Stimulated activated CD4-positive, alpha-beta T cell treated with anti-CD3 and anti-CD28 coated beads, Interleukin-4, amount 100 ng/mL, for 48 hours (primary cell): ENCODE data around the gene LARGE1.
"Not testable (repeated sequence)": the region's sequence is repeated elsewhere in the genome, so short reads cannot be mapped to it uniquely, and the experiment has no call there.

ENCODE experiments used
- DNase-seq, 2 donors: peaks; one replicate each; pipeline ENCODE4 v3.0.0-alpha.2; 2020; ENCODE audit warnings: low read depth in 2 of 2

LARGE1 gene

DNA sequence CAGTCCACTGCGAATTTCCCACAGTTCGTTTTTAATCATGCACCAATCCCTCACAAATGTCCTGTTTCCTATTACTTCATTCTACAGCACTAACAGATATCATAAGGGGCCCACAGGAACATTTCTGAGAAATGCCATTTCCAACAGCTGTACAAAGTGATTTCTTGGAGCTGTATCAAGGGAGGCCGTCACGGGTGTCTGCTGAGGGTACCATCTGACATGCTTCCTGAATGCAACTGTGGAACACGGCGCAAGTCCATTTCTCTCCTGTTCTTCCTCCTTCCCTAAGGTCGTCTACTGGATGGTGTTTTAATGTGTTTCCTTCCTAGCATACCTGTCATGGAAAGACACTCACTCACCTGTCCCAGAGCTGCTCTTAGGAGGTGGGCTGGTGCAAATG, 320.7 kb downstream of the LARGE1 start:
- DNase-seq = no peak

DNA sequence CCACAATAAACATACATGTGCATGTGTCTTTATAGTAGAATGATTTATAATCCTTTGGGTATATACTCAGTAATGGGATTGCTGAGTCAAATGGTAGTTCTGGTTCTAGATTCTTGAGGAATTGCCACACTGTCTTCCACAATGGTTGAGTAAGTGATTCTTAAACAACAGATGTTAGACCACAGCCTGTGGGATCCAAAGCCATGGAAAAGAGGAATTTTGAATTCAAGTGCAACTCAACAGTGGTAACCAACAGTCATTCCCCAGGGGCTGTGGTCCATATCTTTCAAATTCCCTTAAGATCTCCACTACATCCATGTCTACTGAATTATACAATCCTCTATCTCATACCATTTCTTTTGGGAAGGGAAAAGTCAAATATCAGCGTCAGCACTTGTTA, 321.5 kb downstream of the LARGE1 start:
- DNase-seq = no peak

- no peak for DNase-seq
These were observed 322.8 kb downstream of the LARGE1 start for GRCh38 chr22:33597274-33597985.

- no peak for DNase-seq
These were observed 326.5 kb downstream of the LARGE1 start for GRCh38 chr22:33593818-33594217.

DNA sequence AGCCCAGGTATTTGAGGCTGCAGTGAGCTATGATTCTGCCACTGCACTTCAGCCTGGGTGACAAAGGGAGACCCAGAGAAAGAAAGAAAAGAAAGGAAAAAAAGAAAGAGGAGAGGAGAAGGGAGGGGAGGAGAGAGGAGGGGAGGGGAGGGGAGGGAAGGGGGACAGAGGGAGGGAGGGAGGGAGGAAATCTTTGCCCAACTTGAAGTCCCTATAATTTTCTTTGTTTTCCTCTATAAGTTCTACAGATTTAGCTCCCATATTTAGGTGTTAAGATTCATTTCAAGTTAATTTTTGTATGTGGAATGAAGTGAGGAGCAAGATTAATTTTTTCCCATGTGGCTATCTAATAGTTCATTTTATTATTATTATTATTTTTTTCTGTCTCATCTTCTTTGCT, 328.3 kb downstream of the LARGE1 start:
- DNase-seq = no peak

DNA sequence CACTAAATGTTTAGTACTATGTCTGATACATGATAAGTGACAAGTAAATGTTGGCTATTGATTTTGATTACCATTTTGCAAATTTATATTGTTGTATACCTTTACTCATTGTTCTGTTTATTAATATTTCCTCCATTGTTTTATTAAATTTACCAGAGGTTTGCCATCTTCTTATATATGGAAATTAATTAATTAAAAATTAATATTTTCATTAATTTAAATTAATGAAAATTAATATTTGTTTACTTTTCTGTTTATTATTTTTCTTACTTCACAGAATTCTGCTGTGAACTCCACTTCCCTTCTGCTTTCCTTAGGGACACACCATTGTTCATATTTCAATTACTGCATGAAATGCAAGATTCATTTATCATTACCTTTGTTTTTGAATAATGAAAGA, 331.0 kb downstream of the LARGE1 start:
- DNase-seq = no peak

- DNase-seq = no peak
These were observed 331.4 kb downstream of the LARGE1 start for GRCh38 chr22:33588860-33589259.

DNA sequence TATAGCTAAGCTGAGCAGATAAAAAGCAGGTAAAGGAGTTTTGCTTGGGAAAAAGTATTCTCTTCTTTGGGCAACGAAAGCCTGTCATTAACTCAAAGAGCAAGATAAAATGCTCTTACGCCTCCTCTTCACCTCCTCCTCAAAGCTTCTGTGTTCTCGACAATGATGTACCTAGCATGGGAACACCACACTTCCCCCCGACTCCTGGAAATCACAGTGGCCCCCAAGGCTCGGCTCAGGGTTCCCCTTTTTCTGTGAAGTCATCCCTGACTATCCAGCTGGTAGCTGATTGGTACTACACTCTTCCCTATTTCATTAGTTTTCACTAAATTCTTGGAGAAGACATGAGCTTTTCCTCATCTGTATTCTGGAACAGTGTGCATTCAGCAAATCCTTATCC, 336.1 kb downstream of the LARGE1 start:
- no peak for DNase-seq

- DNase-seq = no peak
These were observed 337.4 kb downstream of the LARGE1 start for GRCh38 chr22:33582822-33583400.

DNA sequence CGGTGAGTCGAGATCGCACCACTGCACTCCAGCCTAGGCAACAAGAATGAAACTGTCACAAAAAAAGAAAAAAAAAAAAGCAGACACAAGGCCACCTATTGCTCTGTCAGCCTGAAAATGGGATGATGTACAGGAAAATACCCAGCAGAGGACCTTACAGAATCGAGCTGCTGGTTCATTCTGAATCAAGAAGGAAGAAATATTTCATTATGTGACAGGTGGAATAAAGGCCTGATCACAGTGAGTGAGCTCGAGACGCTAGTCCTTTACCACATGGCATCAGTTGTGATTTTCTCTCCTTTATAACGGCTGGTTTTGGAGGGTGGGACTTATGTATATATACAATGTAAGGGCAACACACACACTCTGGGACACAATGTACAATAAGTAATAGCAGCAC, 340.0 kb downstream of the LARGE1 start:
- DNase-seq = no peak

DNA sequence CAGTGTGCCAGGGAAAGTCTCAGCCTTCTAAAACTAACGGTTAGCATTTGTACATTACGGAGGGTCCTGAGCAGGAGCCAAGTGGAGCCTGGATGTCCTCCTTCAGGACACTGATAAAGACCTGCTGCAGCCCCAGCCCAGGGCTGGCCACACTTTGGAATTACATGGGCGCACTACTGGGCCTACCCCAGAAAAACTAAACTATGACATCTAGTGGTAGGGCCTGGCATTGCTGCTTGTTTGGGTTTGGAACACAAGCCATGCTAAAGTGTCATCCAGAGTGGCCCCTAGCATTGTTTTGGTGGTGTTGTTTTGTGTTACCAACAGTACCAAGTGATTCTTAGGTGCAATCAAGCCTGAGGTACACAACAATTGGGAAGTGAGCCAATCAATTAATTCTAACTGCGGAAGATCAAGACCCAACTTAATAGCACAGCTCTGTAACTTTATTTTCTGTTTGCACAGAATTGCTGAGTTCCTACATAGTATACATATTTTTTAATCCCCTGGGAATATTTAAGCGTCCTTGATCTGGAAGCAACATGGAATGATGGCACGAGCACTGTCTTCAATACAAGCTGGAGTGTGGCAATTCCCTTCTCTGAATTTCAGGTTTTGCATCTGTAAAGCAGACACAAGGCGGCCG, 340.7 kb downstream of the LARGE1 start:
- DNase-seq = peak; percentile 32 to 33

GRCh38 chr22:33578752-33579151, 341.5 kb downstream of the LARGE1 start:
- no peak for DNase-seq

DNA sequence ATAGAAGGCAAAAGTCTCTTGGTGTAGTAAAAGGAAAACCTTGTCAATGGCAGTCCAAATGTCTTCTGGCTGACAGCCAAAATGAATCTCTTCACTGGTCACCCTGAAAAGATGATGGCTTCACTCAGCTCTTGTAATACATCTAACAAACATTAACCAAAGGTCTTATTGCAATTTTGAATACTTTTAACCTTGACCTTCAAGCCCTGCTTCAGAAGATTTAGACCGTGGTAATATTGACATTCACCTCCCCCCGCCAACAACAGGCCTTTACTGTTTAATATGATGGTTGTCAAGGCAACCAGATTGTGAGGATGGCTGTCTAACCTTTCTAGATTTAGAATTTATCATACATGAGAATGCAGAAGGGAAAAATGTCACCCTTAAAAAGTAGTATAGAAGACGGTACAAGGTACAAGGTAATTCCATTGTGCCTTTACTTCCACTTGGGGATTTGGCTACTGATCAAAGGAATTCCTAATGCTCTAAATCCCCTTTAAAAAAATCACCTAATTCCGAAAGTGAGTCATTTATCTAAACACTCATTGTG, 342.3 kb downstream of the LARGE1 start:
- DNase-seq = no peak

DNA sequence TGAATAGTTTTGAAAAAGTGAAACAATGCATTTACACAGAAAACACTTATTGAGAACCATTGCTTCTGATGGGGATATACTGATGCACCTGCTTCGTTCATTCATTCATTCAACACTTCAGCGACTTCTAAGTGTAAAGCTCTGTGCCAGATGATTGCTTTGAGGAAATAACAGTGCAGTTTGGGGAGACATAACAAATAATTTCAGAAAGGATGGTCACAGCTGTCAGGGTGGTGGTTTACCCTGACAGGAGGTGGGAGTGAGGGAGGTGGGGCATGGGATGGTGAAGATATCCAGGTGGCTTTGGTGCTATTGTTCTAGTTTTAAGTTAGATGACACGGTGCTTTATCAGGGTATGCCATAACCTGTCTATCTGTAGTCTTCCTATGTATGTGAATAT, 344.1 kb downstream of the LARGE1 start:
- DNase-seq = no peak

- no peak for DNase-seq
These were observed 344.5 kb downstream of the LARGE1 start for GRCh38 chr22:33575771-33576170.

DNA sequence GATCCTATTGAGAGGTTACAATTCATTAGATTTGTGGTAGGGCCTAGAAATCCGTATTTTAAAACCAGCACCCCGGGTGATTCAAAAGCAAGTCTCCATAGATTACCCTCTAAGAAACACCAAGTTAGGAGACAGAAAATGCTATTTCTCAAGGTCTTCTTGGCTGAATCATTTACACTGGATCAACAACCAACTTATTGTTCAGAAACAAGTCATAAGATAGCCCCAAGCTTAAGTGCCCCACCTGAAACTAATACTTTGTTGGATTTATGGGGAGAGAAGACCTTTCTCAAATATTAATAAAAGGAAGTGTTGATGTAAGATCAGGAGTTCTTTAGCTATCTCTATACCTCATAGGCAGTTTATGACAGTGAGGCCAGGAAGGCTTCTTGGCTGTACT, 345.2 kb downstream of the LARGE1 start:
- no peak for DNase-seq

DNA sequence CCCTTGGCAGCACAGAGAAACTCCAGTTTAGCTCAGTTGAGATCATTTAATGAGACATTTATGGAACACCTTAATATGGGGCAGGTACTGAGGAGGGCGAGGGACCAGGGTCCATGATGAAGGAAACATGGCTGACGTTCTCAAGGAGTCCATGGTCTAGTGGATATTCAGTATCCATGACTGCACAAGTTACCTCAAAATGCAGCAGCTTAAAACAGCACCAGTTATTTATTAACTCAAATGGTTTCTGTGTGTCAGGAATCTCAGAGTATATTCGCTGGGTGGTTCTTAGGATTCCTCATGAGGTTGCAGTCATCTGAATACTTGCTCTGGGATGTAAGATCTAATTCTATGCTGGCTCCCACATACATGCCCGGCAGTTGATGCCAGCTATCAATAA, 346.8 kb downstream of the LARGE1 start:
- DNase-seq = no peak

- no peak for DNase-seq
These were observed 348.2 kb downstream of the LARGE1 start for GRCh38 chr22:33572086-33572485.

- no peak for DNase-seq
These were observed 350.2 kb downstream of the LARGE1 start for GRCh38 chr22:33570110-33570509.

- DNase-seq = no peak
These were observed 350.7 kb downstream of the LARGE1 start for GRCh38 chr22:33569559-33569958.

DNA sequence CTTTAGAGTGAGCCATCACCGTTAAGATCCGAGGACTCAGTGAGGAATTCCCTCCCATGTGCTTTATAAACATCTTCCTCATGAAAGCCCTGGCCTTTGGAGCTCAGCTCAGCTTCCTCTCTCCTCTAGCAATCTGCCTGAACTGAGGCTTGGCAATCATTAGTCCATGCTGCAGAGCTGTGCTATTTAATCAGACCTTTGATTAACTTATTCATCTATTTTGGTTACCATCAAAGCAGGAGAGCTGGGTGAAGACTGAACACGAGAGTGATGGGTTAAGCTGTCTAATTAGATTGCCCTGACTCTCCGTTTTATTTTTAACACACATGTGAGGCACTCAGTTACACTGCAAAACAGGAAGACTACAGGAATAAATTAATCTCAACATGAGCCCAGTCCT, 351.3 kb downstream of the LARGE1 start:
- DNase-seq = no peak

DNA sequence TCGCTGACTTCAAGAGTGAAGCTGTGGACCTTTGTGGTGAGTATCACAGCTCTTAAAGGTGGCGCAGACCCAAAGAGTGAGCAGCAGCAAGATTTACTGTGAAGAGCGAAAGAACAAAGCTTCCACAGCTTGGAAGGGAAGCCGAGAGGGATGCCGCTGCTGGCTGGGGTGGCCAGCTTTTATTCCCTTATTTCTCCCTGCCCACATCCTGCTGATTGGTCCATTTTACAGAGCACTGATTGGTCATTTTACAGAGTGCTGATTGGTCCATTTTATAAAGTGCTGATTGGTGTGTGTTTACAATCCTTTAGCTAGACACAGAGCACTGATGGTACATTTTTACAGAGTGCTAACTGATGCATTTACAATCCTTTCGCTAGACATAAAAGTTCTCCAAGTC, 353.8 kb downstream of the LARGE1 start:
- not testable (repeated sequence) for DNase-seq

DNA sequence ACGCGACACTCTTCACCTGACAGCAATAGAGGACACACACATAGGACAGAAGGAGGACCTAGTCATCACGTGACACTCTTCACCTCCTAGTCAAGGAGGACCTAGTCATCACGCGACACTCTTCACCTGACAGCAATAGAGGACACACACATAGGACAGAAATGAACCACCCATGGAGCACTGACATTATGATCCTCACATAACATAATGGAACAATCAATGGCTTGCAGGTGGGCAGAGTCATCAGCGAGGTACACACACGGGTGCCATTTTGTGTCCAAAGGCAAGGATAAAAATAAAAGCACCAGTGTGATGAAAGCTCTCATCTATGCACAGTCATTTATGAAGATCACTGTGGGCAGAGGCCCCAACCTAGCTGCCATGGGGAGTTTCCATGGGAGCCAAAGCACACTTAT, 354.7 kb downstream of the LARGE1 start:
- DNase-seq = no peak
